ENCODE data around the gene TPM1. TPM values are rescaled to one million over a fixed set of nuclear protein-coding genes. Genes with fewer than 3 reads are reported as not detected.
A peak's percentile ranks its signal among the peaks of the same experiment; 100 is the strongest.

Gene TPM1
- total and polyA plus RNA-seq, 2 of the 4 experiments (the other 2 are of a cell fraction): 661 to 1,623 TPM

DNA sequence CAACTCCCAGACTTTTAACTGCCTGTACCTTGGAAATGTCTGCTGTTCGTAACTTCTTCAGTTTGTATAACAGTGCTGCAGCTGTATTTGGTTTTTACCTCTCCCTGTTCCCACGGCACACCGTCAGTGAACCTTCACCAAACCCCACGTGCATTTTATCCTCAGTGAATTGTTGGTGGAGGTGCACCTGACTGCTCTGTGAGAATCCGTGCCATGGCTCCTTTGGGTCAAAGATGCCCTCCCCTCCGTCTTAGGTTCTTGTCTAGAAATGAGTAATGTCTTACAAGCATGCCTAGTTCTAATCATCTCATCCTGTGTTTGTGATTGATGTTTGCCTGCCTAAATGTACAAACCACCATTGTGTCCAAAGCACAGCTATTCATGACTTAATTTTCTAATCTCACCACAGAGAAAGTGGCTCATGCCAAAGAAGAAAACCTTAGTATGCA, 28.2 kb downstream of the TPM1 start:
- in situ Hi-C loops (cut with MboI; ENCODE audit: low sequenced_read_pairs): no loop called here
- ChIA-PET POLR2A (ENCODE audit: unreplicated experiment) (no interaction called here), CTCF (no interaction called here)
- H3K9me3 ChIP-seq (ENCODE audit: control insufficient read depth, insufficient read depth, low read length): no peaks in the 10 kb centered on the region
- H3K4me2 ChIP-seq (ENCODE audit: low read depth, low read length): no peak overlapping the region
- no peak overlapping the region for H3K4ac ChIP-seq (ENCODE audit: low read depth, low read length)
- H2BK15ac ChIP-seq (ENCODE audit: low read depth, low read length): no peak overlapping the region
- peaks cover 13% of the 10 kb centered on the region for H3K4me1 ChIP-seq (ENCODE audit: control insufficient read depth, insufficient read depth, low read length)
- no peak overlapping the region for H4K5ac ChIP-seq (ENCODE audit: low read depth, low read length)
- H2AK5ac ChIP-seq (ENCODE audit: low read depth, low read length): no peak overlapping the region
- H3K18ac ChIP-seq (ENCODE audit: low read depth, low read length): no peak overlapping the region
- H3K4me3 ChIP-seq (ENCODE audit: insufficient read depth, low read depth, low read length): no peak overlapping the region
- peaks cover 48% of the 10 kb centered on the region for H3K36me3 ChIP-seq (ENCODE audit: control insufficient read depth, insufficient read depth, low read length)
- peak overlapping the region; percentile 5 for H2BK5ac ChIP-seq (ENCODE audit: low read depth, low read length, poor library complexity, severe bottlenecking)
- H4K8ac ChIP-seq (ENCODE audit: low read depth in 2 of 2, low read length in 2 of 2): no peak overlapping the region
- no peak overlapping the region for H2AK9ac ChIP-seq (replicated peaks; ENCODE audit: low read depth, low read length, poor library complexity)
- H4K91ac ChIP-seq (ENCODE audit: insufficient read depth, low read depth, low read length): no peak overlapping the region
- no CpG with 5 or more reads among the region's 6 CpGs for whole genome bisulfite sequencing, 2 experiments (ENCODE audit: extremely low coverage in 2 of 2, insufficient read length in 1 of 2)
- dilution Hi-C loops (cut with HindIII; ENCODE audit: low sequenced_read_pairs, unreplicated experiment): no loop called here
- no peak overlapping the region for H3K56ac ChIP-seq (ENCODE audit: extremely low read depth, insufficient read depth, low read length)
- H3K9ac ChIP-seq (ENCODE audit: low read depth, low read length): no peak overlapping the region
- peaks cover 22 to 37% of the 10 kb centered on the region in 2 experiments for H3K79me1 ChIP-seq (ENCODE audit: low read depth in 1 of 2, low read length in 2 of 2)
- intact Hi-C loops (cut with micrococcal nuclease): loop anchor here (2.0 kb wide), 1 partner anchor 22 kb away; no protein-coding TSS in a partner anchor
- BruUV-seq (replicated peaks): no TSS peak
- no peaks in the 10 kb centered on the region for H3K27me3 ChIP-seq (ENCODE audit: control insufficient read depth, insufficient read depth, low read length)
- TF ChIP-seq POLR2A (IDR thresholded peaks at IDR 0.05; ENCODE audit: low read depth, low read length) (peak; percentile 2; the same call in 1 of the 2 replicates), RFX5 (IDR thresholded peaks at IDR 0.05; ENCODE audit: low read depth, low read length) (no peak)
- H2BK120ac ChIP-seq (ENCODE audit: low read depth, low read length): no peak overlapping the region
- H2AFZ ChIP-seq (replicated peaks; ENCODE audit: low read length, poor library complexity): no peak overlapping the region
- no peak for ATAC-seq (ENCODE audit: low read depth)
- H3K9me1 ChIP-seq (ENCODE audit: insufficient read depth, low read length): peaks cover 29% of the 10 kb centered on the region
- H3K23ac ChIP-seq (ENCODE audit: low read depth, low read length): no peak overlapping the region
- no peak for DNase-seq
- H3K14ac ChIP-seq (replicated peaks; ENCODE audit: low read depth, low read length): no peak overlapping the region
- H4K20me1 ChIP-seq (ENCODE audit: insufficient read depth, low read length): peaks cover 65% of the 10 kb centered on the region
- H2BK20ac ChIP-seq (ENCODE audit: low read depth, low read length): no peak overlapping the region
- H3K27ac ChIP-seq (ENCODE audit: insufficient read depth, low read length): no peak overlapping the region
